HepG2 (cell line): ENCODE measurements around the gene SYMPK. TPM values are rescaled to one million over a fixed set of nuclear protein-coding genes. Genes with fewer than 3 reads are reported as not detected.
A peak's percentile ranks its signal among the peaks of the same experiment; 100 is the strongest.

Experiments
- FLYWCH1 ChIP-seq: sonication (generic); formaldehyde crosslinking; IDR thresholded peaks from 2 replicates; pipeline ENCODE4 v1.8.1; 2023; ENCODE audit warnings: mild to moderate bottlenecking, missing genetic modification reagents
- GATAD2A ChIP-seq: IDR thresholded peaks from 2 replicates; pipeline ENCODE4 v1.6.1; 2016
- MEIS2 ChIP-seq: sonication (generic); formaldehyde crosslinking; IDR thresholded peaks from 2 replicates; pipeline ENCODE4 v1.9.0; 2021; ENCODE audit warnings: mild to moderate bottlenecking, missing genetic modification reagents
- PITX1 ChIP-seq: sonication (generic); formaldehyde crosslinking; IDR thresholded peaks from 2 replicates; pipeline ENCODE4 v1.5.1; 2020; ENCODE audit warnings: mild to moderate bottlenecking, missing genetic modification reagents
- RBFOX2 ChIP-seq: fragments of 200-400 bp; formaldehyde crosslinking; IDR thresholded peaks from 2 replicates; pipeline ENCODE4 v1.6.1; 2017; ENCODE audit warnings: low read depth, mild to moderate bottlenecking, low read length
- ZKSCAN1 ChIP-seq: fragments of 150-350 bp; IDR thresholded peaks from 2 replicates; pipeline ENCODE4 v1.6.1; 2014; ENCODE audit warnings: low read length
- ZMYM4 ChIP-seq: sonication (generic); formaldehyde crosslinking; IDR thresholded peaks from 2 replicates; pipeline ENCODE4 v1.8.1; 2023; ENCODE audit warnings: mild to moderate bottlenecking, missing genetic modification reagents
- ZNF484 ChIP-seq: sonication (generic); formaldehyde crosslinking; IDR thresholded peaks from 2 replicates; pipeline ENCODE4 v1.5.1; 2020; ENCODE audit warnings: mild to moderate bottlenecking, low read depth, missing genetic modification reagents, borderline replicate concordance
- ZNF782 ChIP-seq: sonication (generic); formaldehyde crosslinking; IDR thresholded peaks from 2 replicates; pipeline ENCODE4 v1.4.0; 2020; ENCODE audit warnings: missing genetic modification reagents, mild to moderate bottlenecking, borderline replicate concordance
- polyA plus RNA-seq, 8 experiments: library from polyadenylated mRNA; depleted of rRNA in 3 of 8; stranded (reverse) in 7 of 8; unstranded in 1 of 8; fragments of >200 nt; fragmentation: Illumina TruSeq in 4 of 8; extraction: Trizol in 4 of 8; gene quantifications; 2 replicates each; pipeline versions ENCODE4 v1.2.1 to v1.2.3, GENCODE V29; 2011 to 2016; ENCODE audit warnings: low read depth in 4 of 8, missing spikeins in 1 of 8, mixed read lengths in 1 of 8; ENCODE audit not compliant: insufficient read depth in 1 of 8
- total RNA-seq, 5 experiments: library from RNA; depleted of rRNA; stranded (reverse); fragments of >200 nt; fragmentation: Illumina TruSeq; extraction: Trizol; gene quantifications; 2 replicates each; pipeline ENCODE4 v1.2.3, GENCODE V29; 2016; ENCODE audit warnings: low read depth in 1 of 5
- TF ChIP-seq, protein P1 (sequence below): sonication (generic); formaldehyde crosslinking; IDR thresholded peaks from 2 replicates; pipeline ENCODE4 v1.8.1; 2023; ENCODE audit warnings: missing genetic modification reagents, inconsistent platforms, borderline replicate concordance
- TF ChIP-seq, protein P2 (sequence below): sonication (generic); formaldehyde crosslinking; IDR thresholded peaks from 2 replicates; pipeline ENCODE4 v1.4.0; 2020; ENCODE audit warnings: low read depth, missing genetic modification reagents
- TF ChIP-seq, protein P3 (sequence below): sonication (generic); formaldehyde crosslinking; IDR thresholded peaks from 2 replicates; pipeline ENCODE4; 2020; ENCODE audit warnings: missing genetic modification reagents, mild to moderate bottlenecking, borderline replicate concordance
- TF ChIP-seq, protein P4 (sequence below): sonication (generic); formaldehyde crosslinking; IDR thresholded peaks from 2 replicates; pipeline ENCODE4 v1.5.1; 2020; ENCODE audit warnings: mild to moderate bottlenecking, missing genetic modification reagents
- TF ChIP-seq, protein P5 (sequence below): sonication (generic); formaldehyde crosslinking; IDR thresholded peaks from 2 replicates; pipeline ENCODE4 v1.5.0; 2020; ENCODE audit warnings: mild to moderate bottlenecking, low read depth, missing genetic modification reagents, borderline replicate concordance
- TF ChIP-seq, protein P6 (sequence below): sonication (generic); formaldehyde crosslinking; IDR thresholded peaks from 2 replicates; pipeline ENCODE4 v1.5.0; 2020; ENCODE audit warnings: mild to moderate bottlenecking, missing genetic modification reagents, moderate library complexity

The SYMPK gene
- total and polyA plus RNA-seq, 2 of the 13 experiments (the other 11 are each of a cell fraction or from before 2014, with no cell fraction given) = 21.9 to 55.7 TPM

DNA sequence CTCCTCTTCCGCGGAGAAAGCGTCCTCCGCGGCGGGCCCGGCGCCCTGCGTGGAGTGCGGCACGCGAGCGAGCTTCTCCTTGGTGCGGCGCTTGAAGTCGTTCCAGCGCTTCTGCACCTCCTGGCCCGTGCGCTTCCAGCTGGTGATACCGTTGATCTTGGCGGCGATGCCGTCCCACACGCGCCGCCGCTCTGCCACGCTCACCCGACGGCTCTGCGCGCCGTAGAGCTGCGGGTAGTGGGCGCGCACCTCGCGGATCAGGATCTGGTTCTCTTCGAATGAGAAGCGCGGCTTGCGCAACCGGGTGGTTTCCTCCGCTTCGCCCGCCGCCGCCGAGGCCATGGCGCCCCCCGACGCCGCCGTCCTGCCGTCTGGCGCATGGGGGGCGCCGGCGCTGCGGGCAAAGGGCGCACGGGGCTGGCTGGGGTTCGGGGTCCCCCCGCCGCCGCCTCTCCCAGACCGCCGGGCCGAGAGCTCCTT, 38.5 kb upstream of the SYMPK start (continued):
- TF ChIP-seq, protein P1, sequence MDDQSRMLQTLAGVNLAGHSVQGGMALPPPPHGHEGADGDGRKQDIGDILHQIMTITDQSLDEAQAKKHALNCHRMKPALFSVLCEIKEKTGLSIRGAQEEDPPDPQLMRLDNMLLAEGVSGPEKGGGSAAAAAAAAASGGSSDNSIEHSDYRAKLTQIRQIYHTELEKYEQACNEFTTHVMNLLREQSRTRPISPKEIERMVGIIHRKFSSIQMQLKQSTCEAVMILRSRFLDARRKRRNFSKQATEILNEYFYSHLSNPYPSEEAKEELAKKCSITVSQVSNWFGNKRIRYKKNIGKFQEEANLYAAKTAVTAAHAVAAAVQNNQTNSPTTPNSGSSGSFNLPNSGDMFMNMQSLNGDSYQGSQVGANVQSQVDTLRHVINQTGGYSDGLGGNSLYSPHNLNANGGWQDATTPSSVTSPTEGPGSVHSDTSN (CRISPR knock-in tag) = no peak
- peak; percentile 27; the same call in 1 of the 2 replicates for TF ChIP-seq ZNF782 (CRISPR knock-in tag)
- peak; percentile 62 for TF ChIP-seq RBFOX2
- no peak for TF ChIP-seq ZNF484 (CRISPR knock-in tag)
- TF ChIP-seq GATAD2A (CRISPR knock-in tag) = no peak
- TF ChIP-seq, protein P2, sequence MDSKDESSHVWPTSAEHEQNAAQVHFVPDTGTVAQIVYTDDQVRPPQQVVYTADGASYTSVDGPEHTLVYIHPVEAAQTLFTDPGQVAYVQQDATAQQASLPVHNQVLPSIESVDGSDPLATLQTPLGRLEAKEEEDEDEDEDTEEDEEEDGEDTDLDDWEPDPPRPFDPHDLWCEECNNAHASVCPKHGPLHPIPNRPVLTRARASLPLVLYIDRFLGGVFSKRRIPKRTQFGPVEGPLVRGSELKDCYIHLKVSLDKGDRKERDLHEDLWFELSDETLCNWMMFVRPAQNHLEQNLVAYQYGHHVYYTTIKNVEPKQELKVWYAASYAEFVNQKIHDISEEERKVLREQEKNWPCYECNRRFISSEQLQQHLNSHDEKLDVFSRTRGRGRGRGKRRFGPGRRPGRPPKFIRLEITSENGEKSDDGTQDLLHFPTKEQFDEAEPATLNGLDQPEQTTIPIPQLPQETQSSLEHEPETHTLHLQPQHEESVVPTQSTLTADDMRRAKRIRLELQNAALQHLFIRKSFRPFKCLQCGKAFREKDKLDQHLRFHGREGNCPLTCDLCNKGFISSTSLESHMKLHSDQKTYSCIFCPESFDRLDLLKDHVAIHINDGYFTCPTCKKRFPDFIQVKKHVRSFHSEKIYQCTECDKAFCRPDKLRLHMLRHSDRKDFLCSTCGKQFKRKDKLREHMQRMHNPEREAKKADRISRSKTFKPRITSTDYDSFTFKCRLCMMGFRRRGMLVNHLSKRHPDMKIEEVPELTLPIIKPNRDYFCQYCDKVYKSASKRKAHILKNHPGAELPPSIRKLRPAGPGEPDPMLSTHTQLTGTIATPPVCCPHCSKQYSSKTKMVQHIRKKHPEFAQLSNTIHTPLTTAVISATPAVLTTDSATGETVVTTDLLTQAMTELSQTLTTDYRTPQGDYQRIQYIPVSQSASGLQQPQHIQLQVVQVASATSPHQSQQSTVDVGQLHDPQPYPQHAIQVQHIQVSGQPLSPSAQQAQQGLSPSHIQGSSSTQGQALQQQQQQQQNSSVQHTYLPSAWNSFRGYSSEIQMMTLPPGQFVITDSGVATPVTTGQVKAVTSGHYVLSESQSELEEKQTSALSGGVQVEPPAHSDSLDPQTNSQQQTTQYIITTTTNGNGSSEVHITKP (CRISPR knock-in tag) = no peak
- TF ChIP-seq, protein P3, sequence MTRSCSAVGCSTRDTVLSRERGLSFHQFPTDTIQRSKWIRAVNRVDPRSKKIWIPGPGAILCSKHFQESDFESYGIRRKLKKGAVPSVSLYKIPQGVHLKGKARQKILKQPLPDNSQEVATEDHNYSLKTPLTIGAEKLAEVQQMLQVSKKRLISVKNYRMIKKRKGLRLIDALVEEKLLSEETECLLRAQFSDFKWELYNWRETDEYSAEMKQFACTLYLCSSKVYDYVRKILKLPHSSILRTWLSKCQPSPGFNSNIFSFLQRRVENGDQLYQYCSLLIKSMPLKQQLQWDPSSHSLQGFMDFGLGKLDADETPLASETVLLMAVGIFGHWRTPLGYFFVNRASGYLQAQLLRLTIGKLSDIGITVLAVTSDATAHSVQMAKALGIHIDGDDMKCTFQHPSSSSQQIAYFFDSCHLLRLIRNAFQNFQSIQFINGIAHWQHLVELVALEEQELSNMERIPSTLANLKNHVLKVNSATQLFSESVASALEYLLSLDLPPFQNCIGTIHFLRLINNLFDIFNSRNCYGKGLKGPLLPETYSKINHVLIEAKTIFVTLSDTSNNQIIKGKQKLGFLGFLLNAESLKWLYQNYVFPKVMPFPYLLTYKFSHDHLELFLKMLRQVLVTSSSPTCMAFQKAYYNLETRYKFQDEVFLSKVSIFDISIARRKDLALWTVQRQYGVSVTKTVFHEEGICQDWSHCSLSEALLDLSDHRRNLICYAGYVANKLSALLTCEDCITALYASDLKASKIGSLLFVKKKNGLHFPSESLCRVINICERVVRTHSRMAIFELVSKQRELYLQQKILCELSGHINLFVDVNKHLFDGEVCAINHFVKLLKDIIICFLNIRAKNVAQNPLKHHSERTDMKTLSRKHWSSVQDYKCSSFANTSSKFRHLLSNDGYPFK (CRISPR knock-in tag) = no peak
- no peak for TF ChIP-seq ZMYM4 (CRISPR knock-in tag)
- TF ChIP-seq ZKSCAN1 = no peak
- TF ChIP-seq, protein P4, sequence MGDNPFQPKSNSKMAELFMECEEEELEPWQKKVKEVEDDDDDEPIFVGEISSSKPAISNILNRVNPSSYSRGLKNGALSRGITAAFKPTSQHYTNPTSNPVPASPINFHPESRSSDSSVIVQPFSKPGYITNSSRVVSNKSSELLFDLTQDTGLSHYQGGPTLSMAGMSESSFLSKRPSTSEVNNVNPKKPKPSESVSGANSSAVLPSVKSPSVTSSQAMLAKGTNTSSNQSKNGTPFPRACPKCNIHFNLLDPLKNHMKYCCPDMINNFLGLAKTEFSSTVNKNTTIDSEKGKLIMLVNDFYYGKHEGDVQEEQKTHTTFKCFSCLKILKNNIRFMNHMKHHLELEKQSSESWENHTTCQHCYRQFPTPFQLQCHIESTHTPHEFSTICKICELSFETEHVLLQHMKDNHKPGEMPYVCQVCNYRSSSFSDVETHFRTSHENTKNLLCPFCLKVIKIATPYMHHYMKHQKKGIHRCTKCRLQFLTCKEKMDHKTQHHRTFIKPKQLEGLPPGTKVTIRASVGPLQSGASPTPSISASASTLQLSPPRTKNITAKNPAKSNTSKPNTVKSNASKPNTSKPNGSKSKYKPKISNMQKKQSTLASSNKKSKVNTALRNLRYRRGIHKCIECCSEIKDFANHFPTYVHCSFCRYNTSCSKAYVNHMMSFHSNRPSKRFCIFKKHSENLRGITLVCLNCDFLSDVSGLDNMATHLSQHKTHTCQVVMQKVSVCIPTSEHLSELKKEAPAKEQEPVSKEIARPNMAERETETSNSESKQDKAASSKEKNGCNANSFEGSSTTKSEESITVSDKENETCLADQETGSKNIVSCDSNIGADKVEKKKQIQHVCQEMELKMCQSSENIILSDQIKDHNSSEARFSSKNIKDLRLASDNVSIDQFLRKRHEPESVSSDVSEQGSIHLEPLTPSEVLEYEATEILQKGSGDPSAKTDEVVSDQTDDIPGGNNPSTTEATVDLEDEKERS = no peak
- TF ChIP-seq, protein P5, sequence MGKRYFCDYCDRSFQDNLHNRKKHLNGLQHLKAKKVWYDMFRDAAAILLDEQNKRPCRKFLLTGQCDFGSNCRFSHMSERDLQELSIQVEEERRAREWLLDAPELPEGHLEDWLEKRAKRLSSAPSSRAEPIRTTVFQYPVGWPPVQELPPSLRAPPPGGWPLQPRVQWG (CRISPR knock-in tag) = no peak
- no peak for TF ChIP-seq PITX1 (CRISPR knock-in tag)
- TF ChIP-seq, protein P6, sequence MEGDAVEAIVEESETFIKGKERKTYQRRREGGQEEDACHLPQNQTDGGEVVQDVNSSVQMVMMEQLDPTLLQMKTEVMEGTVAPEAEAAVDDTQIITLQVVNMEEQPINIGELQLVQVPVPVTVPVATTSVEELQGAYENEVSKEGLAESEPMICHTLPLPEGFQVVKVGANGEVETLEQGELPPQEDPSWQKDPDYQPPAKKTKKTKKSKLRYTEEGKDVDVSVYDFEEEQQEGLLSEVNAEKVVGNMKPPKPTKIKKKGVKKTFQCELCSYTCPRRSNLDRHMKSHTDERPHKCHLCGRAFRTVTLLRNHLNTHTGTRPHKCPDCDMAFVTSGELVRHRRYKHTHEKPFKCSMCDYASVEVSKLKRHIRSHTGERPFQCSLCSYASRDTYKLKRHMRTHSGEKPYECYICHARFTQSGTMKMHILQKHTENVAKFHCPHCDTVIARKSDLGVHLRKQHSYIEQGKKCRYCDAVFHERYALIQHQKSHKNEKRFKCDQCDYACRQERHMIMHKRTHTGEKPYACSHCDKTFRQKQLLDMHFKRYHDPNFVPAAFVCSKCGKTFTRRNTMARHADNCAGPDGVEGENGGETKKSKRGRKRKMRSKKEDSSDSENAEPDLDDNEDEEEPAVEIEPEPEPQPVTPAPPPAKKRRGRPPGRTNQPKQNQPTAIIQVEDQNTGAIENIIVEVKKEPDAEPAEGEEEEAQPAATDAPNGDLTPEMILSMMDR (CRISPR knock-in tag) = peak; percentile 25; the same call in 1 of the 2 replicates
- 0 out of 2 replicates have a peak, but pooled peaks have one; percentile 19 for TF ChIP-seq MEIS2 (CRISPR knock-in tag)
- no peak for TF ChIP-seq FLYWCH1 (CRISPR knock-in tag)
